Measurements from ENCODE around the gene BMPER. TPM values are rescaled to one million over a fixed set of nuclear protein-coding genes. Genes with fewer than 3 reads are reported as not detected.

The BMPER gene
- total RNA-seq, 1 experiment from 2014 or later = 6.7 TPM

DNA sequence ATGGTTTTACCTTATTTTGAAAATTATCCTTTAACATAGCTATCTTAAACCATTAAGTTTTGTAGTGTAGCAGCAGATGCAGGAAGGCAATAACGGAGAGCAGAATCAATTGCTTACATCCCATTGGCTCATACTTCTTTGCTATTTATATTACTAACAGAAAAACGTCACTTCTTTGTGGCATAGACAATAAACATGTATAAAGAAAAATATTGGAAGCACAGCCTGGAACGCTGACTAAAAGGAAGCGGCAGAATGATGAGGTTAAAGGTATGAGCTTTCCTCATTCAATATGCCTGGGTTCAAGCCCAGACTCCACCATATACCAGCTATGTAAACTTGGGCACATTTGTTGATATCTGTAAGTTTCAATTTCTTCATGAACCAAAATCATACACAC is 24.0 kb upstream of the BMPER start:
- Histone ChIP-seq H3K9me3 (ENCODE audit: low read depth, low read length, poor library complexity, severe bottlenecking) (no peaks in the 10 kb centered on the region), H3K4me1 (ENCODE audit: insufficient read depth, low read length, poor library complexity, severe bottlenecking) (no peaks in the 10 kb centered on the region), H3K27me3 (replicated peaks; ENCODE audit: insufficient read depth, low read depth, low read length, poor library complexity) (no peaks in the 10 kb centered on the region), H3K27ac (ENCODE audit: low read depth, low read length, poor library complexity, severe bottlenecking) (no peak overlapping the region), H3K4me3 (ENCODE audit: low read depth, low read length, poor library complexity, severe bottlenecking) (no peak overlapping the region), H3K36me3 (ENCODE audit: insufficient read depth, low read length, poor library complexity, severe bottlenecking) (no peaks in the 10 kb centered on the region)
- ChIA-PET CTCF (no interaction called here), POLR2A (ENCODE audit: low non-redundant PET) (no interaction called here)
- DNase-seq (ENCODE audit: low spot score) = no peak
- no TSS peak for BruUV-seq (replicated peaks)
- intact Hi-C loops (cut with micrococcal nuclease; ENCODE audit: unreplicated experiment) = no loop called here
- TF ChIP-seq, protein P1, sequence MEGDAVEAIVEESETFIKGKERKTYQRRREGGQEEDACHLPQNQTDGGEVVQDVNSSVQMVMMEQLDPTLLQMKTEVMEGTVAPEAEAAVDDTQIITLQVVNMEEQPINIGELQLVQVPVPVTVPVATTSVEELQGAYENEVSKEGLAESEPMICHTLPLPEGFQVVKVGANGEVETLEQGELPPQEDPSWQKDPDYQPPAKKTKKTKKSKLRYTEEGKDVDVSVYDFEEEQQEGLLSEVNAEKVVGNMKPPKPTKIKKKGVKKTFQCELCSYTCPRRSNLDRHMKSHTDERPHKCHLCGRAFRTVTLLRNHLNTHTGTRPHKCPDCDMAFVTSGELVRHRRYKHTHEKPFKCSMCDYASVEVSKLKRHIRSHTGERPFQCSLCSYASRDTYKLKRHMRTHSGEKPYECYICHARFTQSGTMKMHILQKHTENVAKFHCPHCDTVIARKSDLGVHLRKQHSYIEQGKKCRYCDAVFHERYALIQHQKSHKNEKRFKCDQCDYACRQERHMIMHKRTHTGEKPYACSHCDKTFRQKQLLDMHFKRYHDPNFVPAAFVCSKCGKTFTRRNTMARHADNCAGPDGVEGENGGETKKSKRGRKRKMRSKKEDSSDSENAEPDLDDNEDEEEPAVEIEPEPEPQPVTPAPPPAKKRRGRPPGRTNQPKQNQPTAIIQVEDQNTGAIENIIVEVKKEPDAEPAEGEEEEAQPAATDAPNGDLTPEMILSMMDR (conservative IDR thresholded peaks at IDR 0.05; ENCODE audit: low read depth, low read length) = no peak
- TF ChIP-seq EZH2 (IDR thresholded peaks at IDR 0.05; ENCODE audit: borderline replicate concordance, low read depth, low read length, poor library complexity, severe bottlenecking) = no peak

DNA sequence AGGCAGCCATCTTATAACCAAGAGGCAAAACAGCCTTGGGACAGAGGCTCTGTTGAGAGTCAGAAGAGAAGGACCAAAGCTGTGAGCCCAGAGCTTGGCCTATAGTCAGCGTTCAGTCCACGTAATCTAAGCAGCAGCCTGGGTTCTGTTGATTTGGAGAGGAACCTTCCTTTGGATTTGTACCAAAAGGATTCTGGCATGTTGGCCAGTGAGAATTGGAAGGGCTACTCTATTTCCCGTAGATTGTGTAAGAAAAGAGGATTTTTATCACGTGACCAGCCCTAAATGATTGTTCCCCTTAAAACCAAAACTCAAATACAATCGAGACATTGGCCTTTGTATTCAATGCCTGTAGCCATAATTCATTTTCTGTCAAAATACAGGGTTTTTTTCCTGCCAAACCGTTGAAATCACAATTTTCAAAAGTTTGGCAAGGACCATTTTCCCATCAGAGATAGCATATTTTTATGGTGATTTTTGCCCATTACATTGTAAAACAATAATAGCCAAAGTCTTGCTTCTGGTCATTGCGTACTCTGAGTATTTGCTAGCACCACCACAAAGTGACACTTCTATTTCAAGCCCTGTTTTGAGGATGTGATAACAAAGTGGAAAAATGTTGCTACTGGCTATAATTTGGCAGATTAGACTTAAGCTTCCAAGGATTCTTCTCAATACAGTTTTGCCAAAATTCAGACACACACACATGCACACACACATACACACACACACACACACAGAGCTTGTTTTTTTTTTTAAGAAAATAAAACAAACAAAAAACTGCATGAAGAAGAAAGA is 23.1 kb upstream of the BMPER start:
- BruUV-seq (replicated peaks) = no TSS peak

DNA sequence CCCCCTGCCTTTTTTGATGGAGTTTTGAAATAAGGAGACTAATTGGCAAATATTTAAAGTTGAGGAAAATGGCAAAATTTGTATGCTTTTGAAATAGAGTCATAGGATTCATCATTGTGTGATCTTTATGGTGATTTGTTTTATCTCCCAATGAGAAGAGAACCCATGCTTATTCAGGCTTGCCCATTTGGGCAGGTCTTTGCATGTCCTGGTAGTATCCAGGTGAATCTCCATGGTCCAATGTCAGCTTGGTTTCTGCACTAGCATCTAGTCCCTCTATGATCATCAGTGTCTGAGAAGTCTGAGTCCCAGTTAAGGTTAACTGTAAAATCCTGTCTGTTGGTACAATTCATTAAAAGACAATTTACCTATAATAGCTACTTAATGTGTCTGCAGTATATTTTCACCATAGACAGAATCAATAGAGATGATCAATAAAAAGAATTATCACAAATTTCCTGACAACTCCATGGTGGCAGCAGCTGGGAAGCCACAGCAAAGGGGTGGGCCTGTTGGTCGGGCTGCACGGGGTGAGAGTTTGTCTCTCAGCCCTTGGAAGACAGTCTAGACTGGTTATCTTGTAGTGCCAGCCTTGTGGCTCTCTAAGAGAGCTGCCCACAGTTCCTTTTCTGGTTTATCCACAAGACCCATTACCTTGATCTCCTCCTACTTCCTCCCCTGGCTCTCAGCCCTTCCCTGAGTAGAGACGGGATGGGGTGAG is 22.2 kb upstream of the BMPER start:
- H3K9me3 ChIP-seq (ENCODE audit: low read depth, low read length, poor library complexity, severe bottlenecking) = no peaks in the 10 kb centered on the region
- H3K27me3 ChIP-seq (replicated peaks; ENCODE audit: insufficient read depth, low read depth, low read length, poor library complexity) = no peaks in the 10 kb centered on the region
- no peaks in the 10 kb centered on the region for H3K36me3 ChIP-seq (ENCODE audit: insufficient read depth, low read length, poor library complexity, severe bottlenecking)
- no peak for TF ChIP-seq EZH2 (IDR thresholded peaks at IDR 0.05; ENCODE audit: borderline replicate concordance, low read depth, low read length, poor library complexity, severe bottlenecking)
- TF ChIP-seq, protein P1 (conservative IDR thresholded peaks at IDR 0.05; ENCODE audit: low read depth, low read length) = no peak
- no peak for DNase-seq (ENCODE audit: low spot score)
- H3K27ac ChIP-seq (ENCODE audit: low read depth, low read length, poor library complexity, severe bottlenecking) = no peak overlapping the region
- no peak overlapping the region for H3K4me3 ChIP-seq (ENCODE audit: low read depth, low read length, poor library complexity, severe bottlenecking)
- no TSS peak for BruUV-seq (replicated peaks)
- intact Hi-C loops (cut with micrococcal nuclease; ENCODE audit: unreplicated experiment) = no loop called here
- CTCF ChIA-PET = no interaction called here
- POLR2A ChIA-PET (ENCODE audit: low non-redundant PET) = no interaction called here
- no peaks in the 10 kb centered on the region for H3K4me1 ChIP-seq (ENCODE audit: insufficient read depth, low read length, poor library complexity, severe bottlenecking)

More for the DNA sequence above, 23.1 kb upstream of the BMPER start:
- Histone ChIP-seq H3K4me1 (ENCODE audit: insufficient read depth, low read length, poor library complexity, severe bottlenecking) (no peaks in the 10 kb centered on the region), H3K27me3 (replicated peaks; ENCODE audit: insufficient read depth, low read depth, low read length, poor library complexity) (no peaks in the 10 kb centered on the region), H3K9me3 (ENCODE audit: low read depth, low read length, poor library complexity, severe bottlenecking) (no peaks in the 10 kb centered on the region), H3K27ac (ENCODE audit: low read depth, low read length, poor library complexity, severe bottlenecking) (no peak overlapping the region), H3K4me3 (ENCODE audit: low read depth, low read length, poor library complexity, severe bottlenecking) (no peak overlapping the region), H3K36me3 (ENCODE audit: insufficient read depth, low read length, poor library complexity, severe bottlenecking) (no peaks in the 10 kb centered on the region)
- DNase-seq (ENCODE audit: low spot score) = no peak
- intact Hi-C loops (cut with micrococcal nuclease; ENCODE audit: unreplicated experiment) = no loop called here
- ChIA-PET CTCF (no interaction called here), POLR2A (ENCODE audit: low non-redundant PET) (no interaction called here)
- TF ChIP-seq EZH2 (IDR thresholded peaks at IDR 0.05; ENCODE audit: borderline replicate concordance, low read depth, low read length, poor library complexity, severe bottlenecking) = no peak
- TF ChIP-seq, protein P1 (conservative IDR thresholded peaks at IDR 0.05; ENCODE audit: low read depth, low read length) = no peak
